T-helper 1 cell treated with Interleukin-12 subunit alpha and Interleukin-12 subunit beta and Interleukin-4 antibody, amounts not matched to agents 30 μg/mL and 1 μg/mL, for 36 hours (primary cell): ENCODE results near the gene DCAF6.

ENCODE experiments used
- H3K27ac Mint-ChIP-seq: one replicate; pipeline ENCODE4 v1.8.0; 2021; ENCODE audit warnings: mild to moderate bottlenecking, mixed read lengths
- H3K27me3 Mint-ChIP-seq: one replicate; pipeline ENCODE4 v1.8.0; 2021; ENCODE audit warnings: low read depth, mixed read lengths
- H3K36me3 Mint-ChIP-seq: one replicate; pipeline ENCODE4 v1.8.0; 2021; ENCODE audit warnings: low read depth, mixed read lengths
- H3K4me1 Mint-ChIP-seq: one replicate; pipeline ENCODE4 v1.8.0; 2021; ENCODE audit warnings: low read depth, mixed read lengths
- H3K4me3 Mint-ChIP-seq: one replicate; pipeline ENCODE4 v1.8.0; 2021; ENCODE audit warnings: mild to moderate bottlenecking, moderate library complexity, mixed read lengths
- H3K9me3 Mint-ChIP-seq: one replicate; pipeline ENCODE4 v1.8.0; 2021; ENCODE audit warnings: mixed read lengths

DCAF6 gene

GRCh38 chr1:168097921-168098528 lies 161.5 kb downstream of the DCAF6 start:
- H3K36me3 Mint-ChIP-seq, result no peaks in the 10 kb centered on the region
- no peak overlapping the region for H3K27ac Mint-ChIP-seq
- H3K9me3 Mint-ChIP-seq, result no peaks in the 10 kb centered on the region

GRCh38 chr1:168098534-168099320 lies 162.2 kb downstream of the DCAF6 start:
- Mint-ChIP-seq H3K9me3 (no peaks in the 10 kb centered on the region), H3K27ac (no peak overlapping the region), H3K4me1 (no peaks in the 10 kb centered on the region), H3K36me3 (no peaks in the 10 kb centered on the region), H3K27me3 (peaks cover 8% of the 10 kb centered on the region), H3K4me3 (no peak overlapping the region)

More at GRCh38 chr1:168097921-168098528, 161.5 kb downstream of the DCAF6 start:
- Mint-ChIP-seq H3K4me3 (no peak overlapping the region), H3K27me3 (peaks cover 8% of the 10 kb centered on the region), H3K4me1 (no peaks in the 10 kb centered on the region)

GRCh38 chr1:168099337-168099801 lies 162.9 kb downstream of the DCAF6 start:
- no peaks in the 10 kb centered on the region for H3K9me3 Mint-ChIP-seq
- no peak overlapping the region for H3K4me3 Mint-ChIP-seq
- H3K27ac Mint-ChIP-seq, result no peak overlapping the region
- H3K4me1 Mint-ChIP-seq, result no peaks in the 10 kb centered on the region
- no peaks in the 10 kb centered on the region for H3K36me3 Mint-ChIP-seq
- H3K27me3 Mint-ChIP-seq, result peaks cover 3% of the 10 kb centered on the region

DNA sequence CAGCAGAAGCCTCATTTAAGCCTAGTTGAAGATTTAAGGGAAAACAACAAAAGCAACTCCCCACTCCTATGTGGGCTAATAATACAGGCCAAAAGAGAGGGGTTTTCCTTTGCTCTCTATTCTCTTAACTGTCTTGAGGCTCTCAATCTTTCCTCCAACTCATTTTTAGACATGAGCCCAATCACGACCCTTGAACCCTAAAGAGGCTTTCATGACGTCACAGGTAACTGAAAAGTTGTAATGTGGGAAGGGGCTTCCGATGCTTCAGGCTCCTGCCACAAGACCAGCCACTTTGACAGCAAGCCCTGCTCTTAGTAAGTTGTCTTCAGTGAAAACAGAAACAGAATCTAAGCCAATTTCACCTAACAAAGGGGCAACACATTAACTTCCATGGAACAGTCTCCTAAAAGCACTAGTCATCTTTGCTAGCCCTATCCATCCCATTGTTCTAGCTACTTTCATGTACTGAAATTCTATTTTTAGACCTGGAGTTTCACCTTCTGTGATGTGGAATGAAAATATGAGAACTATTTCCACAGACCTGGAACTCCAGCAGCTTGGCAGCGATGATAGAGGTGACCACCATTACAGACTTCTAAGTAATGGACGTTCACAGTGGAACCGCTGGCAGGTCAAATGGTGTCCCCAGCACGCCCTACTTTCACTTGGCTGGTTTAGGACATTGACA lies 164.0 kb downstream of the DCAF6 start:
- Mint-ChIP-seq H3K9me3 (no peaks in the 10 kb centered on the region), H3K4me1 (no peaks in the 10 kb centered on the region), H3K4me3 (no peak overlapping the region), H3K27me3 (no peaks in the 10 kb centered on the region), H3K27ac (no peak overlapping the region), H3K36me3 (no peaks in the 10 kb centered on the region)

DNA sequence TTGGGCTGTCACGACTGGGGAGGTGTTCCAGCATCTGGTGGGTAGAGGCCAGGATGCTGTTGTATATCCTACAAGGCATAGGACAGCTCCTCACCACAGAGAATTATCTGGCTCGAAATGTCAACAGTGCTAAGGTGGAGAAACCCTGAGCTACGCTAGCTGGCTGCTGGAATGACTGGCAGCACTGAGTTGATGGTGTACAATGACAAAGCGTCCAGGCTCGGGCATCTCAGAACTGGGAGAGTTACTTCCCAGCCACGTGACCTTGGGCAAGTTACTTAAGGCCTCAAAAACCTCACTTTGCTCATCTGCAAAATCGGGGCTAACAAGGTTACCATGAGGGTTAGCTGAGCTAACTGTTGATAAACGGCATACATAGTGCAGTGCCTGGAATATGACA lies 164.9 kb downstream of the DCAF6 start:
- Mint-ChIP-seq H3K9me3 (no peaks in the 10 kb centered on the region), H3K36me3 (no peaks in the 10 kb centered on the region), H3K4me1 (no peaks in the 10 kb centered on the region), H3K27me3 (no peaks in the 10 kb centered on the region), H3K27ac (no peak overlapping the region), H3K4me3 (no peak overlapping the region)

DNA sequence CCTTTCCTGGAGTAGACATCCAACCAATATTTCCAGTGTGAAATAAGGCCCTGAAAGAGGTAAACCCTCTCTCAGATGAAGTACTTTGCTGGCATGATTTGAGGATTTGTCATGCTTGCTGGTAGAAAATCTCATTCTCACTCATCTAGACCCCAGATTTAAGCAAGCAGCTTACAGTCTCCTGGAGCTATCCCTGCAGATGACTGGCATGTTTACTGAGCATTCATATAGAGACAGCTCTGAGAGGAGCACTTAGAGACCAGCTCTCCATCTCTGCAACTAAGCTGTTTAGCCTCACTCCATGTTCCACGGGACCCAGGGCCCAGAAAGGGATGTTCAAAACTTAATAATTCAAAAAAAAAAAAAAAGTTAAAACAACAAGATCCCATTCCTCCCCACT lies 166.0 kb downstream of the DCAF6 start:
- Mint-ChIP-seq H3K9me3 (no peaks in the 10 kb centered on the region), H3K27me3 (no peaks in the 10 kb centered on the region), H3K36me3 (no peaks in the 10 kb centered on the region), H3K4me1 (no peaks in the 10 kb centered on the region), H3K4me3 (no peak overlapping the region), H3K27ac (no peak overlapping the region)

- Mint-ChIP-seq H3K27ac (no peak overlapping the region), H3K4me3 (no peak overlapping the region), H3K4me1 (no peaks in the 10 kb centered on the region), H3K27me3 (no peaks in the 10 kb centered on the region), H3K36me3 (no peaks in the 10 kb centered on the region), H3K9me3 (no peaks in the 10 kb centered on the region)
Measured at GRCh38 chr1:168104535-168104934, 168.1 kb downstream of the DCAF6 start.

DNA sequence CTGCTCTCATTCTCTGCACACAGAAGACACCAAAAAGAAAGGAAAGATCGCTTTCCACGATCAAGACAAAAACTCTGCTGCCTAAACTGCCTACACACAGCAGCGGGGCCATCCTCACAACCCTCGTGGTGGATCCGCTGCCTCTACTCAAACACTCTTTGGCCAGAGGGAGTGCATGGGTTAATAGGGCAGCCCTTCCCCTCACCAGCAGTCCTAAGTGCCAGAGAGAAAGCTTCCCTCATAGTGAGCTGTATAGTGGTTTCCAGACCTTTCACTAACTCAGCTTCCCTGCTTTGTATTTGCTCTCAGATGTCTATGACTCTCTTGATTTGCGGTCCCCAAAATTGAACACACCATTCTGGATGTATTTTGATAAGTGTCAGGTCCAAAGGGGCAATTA lies 169.4 kb downstream of the DCAF6 start:
- Mint-ChIP-seq H3K9me3 (no peaks in the 10 kb centered on the region), H3K27me3 (no peaks in the 10 kb centered on the region), H3K4me1 (no peaks in the 10 kb centered on the region), H3K27ac (no peak overlapping the region), H3K4me3 (no peak overlapping the region), H3K36me3 (no peaks in the 10 kb centered on the region)

DNA sequence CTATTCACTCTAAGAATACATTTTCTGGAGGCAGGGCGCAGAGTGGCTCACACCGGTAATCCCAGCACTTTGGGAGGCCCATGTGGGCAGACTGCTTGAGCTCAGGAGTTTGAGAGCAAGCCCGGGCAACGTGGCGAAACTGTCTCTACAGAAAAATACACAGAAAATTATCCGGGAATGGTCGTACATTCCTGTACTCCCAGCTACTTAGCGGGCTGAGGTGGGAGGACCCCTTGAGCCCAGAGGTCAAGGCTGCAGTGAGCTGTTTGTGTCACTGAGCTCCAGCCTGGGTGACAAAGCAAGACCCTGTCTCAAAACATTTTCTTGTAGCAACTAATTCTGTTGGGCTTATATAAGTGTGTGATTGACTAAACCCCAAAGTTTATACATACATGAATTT lies 169.8 kb downstream of the DCAF6 start:
- H3K36me3 Mint-ChIP-seq, result no peaks in the 10 kb centered on the region
- no peaks in the 10 kb centered on the region for H3K4me1 Mint-ChIP-seq
- no peaks in the 10 kb centered on the region for H3K27me3 Mint-ChIP-seq
- no peak overlapping the region for H3K27ac Mint-ChIP-seq
- no peak overlapping the region for H3K4me3 Mint-ChIP-seq
- H3K9me3 Mint-ChIP-seq, result no peaks in the 10 kb centered on the region

DNA sequence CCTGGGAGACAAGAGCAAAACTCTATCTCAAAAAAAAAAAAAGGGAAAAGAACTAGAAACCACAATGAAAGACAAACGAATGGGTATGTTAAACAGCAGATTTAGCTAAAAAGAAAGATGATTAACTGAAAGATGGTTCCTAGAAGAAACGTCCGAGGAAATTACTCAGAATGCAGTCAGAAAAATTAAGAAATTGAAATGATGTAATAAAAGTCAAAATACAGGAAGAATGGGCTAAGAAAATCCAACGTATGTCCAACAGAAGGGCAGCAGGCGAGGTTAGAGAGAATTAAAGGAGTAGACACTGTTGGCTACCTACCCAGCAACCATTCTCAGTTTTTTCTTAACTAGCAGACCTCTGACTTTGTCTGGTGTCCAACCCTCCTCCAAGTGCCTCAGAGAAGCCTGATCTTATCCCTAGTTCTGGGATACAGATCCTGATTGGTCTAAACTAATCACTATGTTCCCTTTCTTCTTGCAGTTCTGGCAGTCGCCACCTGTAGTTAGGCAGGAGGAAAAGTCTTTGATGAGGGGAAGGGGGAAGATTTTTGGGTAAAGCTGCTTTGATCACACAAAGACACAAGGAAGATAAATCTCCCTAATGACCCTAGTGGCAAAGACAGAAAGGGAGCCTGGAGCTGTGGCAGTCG lies 174.5 kb downstream of the DCAF6 start:
- no peak overlapping the region for H3K27ac Mint-ChIP-seq
- H3K9me3 Mint-ChIP-seq, result no peaks in the 10 kb centered on the region
- no peak overlapping the region for H3K4me3 Mint-ChIP-seq
- peaks cover 4% of the 10 kb centered on the region for H3K4me1 Mint-ChIP-seq
- H3K27me3 Mint-ChIP-seq, result no peaks in the 10 kb centered on the region
- no peaks in the 10 kb centered on the region for H3K36me3 Mint-ChIP-seq

- no peaks in the 10 kb centered on the region for H3K9me3 Mint-ChIP-seq
- H3K36me3 Mint-ChIP-seq, result no peaks in the 10 kb centered on the region
- no peak overlapping the region for H3K4me3 Mint-ChIP-seq
- H3K27ac Mint-ChIP-seq, result no peak overlapping the region
- peaks cover 4% of the 10 kb centered on the region for H3K4me1 Mint-ChIP-seq
- H3K27me3 Mint-ChIP-seq, result peaks cover 3% of the 10 kb centered on the region
Measured at GRCh38 chr1:168112673-168113305, 176.3 kb downstream of the DCAF6 start.

DNA sequence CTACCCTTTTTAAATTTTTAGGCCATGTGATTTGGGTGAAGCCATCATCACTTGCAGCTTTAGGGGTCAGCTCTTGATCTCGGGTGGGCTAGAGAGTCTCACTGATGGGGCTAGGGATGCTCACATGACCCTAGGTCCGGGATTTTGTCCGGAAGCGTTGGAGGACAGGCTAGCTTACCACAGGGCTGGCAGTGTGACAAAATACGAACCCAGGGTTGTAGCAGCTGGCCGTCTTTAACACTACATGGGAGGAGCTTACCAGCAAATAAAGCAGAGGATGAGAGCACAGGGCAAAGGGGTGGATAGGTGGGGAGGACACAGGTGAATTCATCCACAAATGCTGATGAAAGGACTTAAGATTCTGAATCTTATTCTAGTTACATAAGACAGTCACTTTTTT lies 178.4 kb downstream of the DCAF6 start:
- peaks cover 4% of the 10 kb centered on the region for H3K4me1 Mint-ChIP-seq
- no peak overlapping the region for H3K4me3 Mint-ChIP-seq
- H3K27me3 Mint-ChIP-seq, result peaks cover 8% of the 10 kb centered on the region
- no peaks in the 10 kb centered on the region for H3K9me3 Mint-ChIP-seq
- no peaks in the 10 kb centered on the region for H3K36me3 Mint-ChIP-seq
- no peak overlapping the region for H3K27ac Mint-ChIP-seq

DNA sequence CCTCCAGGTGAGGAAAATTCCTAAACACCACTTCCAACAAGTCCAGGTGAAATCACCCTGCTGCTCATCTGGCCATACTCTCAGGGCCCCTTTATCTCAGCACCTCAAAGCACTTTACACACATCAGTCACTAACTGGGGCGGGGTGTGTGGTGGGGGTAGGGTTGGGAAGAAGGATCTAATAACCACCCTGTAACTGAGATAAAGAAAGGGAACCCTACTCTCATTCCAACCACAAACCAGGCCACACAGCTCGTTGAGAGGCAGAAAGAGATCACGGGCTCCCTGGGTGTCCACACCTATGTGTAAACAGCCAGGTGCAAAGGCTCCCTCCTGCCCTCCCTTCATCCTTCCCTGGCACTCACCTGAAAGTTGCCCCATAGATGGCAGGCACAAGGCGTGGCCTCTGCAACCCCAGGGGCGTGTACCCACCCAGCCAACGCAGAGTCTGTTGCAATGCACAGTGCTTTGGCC lies 179.9 kb downstream of the DCAF6 start:
- Mint-ChIP-seq H3K9me3 (no peaks in the 10 kb centered on the region), H3K4me1 (peaks cover 4% of the 10 kb centered on the region), H3K36me3 (no peaks in the 10 kb centered on the region), H3K27ac (no peak overlapping the region), H3K27me3 (peaks cover 20% of the 10 kb centered on the region), H3K4me3 (no peak overlapping the region)

- H3K27me3 Mint-ChIP-seq, result peaks cover 37% of the 10 kb centered on the region
- no peak overlapping the region for H3K27ac Mint-ChIP-seq
- no peaks in the 10 kb centered on the region for H3K4me1 Mint-ChIP-seq
- no peak overlapping the region for H3K4me3 Mint-ChIP-seq
- H3K9me3 Mint-ChIP-seq, result no peaks in the 10 kb centered on the region
- no peaks in the 10 kb centered on the region for H3K36me3 Mint-ChIP-seq
Measured at GRCh38 chr1:168119750-168120149, 183.3 kb downstream of the DCAF6 start.
